Gastrocnemius medialis (tissue), 4 donors: ENCODE results near the gene C10orf90. TPM values are rescaled to one million over a fixed set of nuclear protein-coding genes. Genes with fewer than 3 reads are reported as not detected.

Experiments
- ATAC-seq, 2 donors: fragments of 150-250 bp; one replicate each; pipeline ENCODE4 v1.9.1; 2016
- DNase-seq, 2 donors: peaks; one replicate each; pipeline ENCODE4 v3.0.0-alpha.2; 2019
- H3K27ac ChIP-seq, 4 donors: fragments of 200-600 bp; sonication (generic); 1 replicate in 1 of 4; 2 replicates in 3 of 4; pipeline ENCODE4 v1.5.1; 2016 to 2018; ENCODE audit warnings: mild to moderate bottlenecking in 2 of 4, moderate library complexity in 1 of 4
- H3K27me3 ChIP-seq, 3 donors: fragments of 200-600 bp; sonication (generic) in 2 of 3; 1 replicate in 1 of 3; 2 replicates in 2 of 3; pipeline versions ENCODE4 v1.5.1 to v1.6.0; 2016 to 2019; ENCODE audit warnings: mild to moderate bottlenecking in 1 of 3, moderate library complexity in 1 of 3
- H3K36me3 ChIP-seq, 2 donors: fragments of 200-600 bp; sonication (generic) in 1 of 2; one replicate each; pipeline ENCODE4 v1.5.1; 2017 to 2018
- H3K4me1 ChIP-seq, 2 donors: fragments of 200-600 bp; sonication (generic) in 1 of 2; one replicate each; pipeline ENCODE4 v1.5.1; 2016 to 2017; ENCODE audit warnings: mild to moderate bottlenecking in 2 of 2
- H3K4me3 ChIP-seq, 4 donors: fragments of 200-600 bp; sonication (generic) in 3 of 4; 1 replicate in 1 of 4; 2 replicates in 3 of 4; pipeline ENCODE4 v1.5.1; 2016 to 2019; ENCODE audit warnings: mild to moderate bottlenecking in 2 of 4
- H3K9me3 ChIP-seq, 3 donors: fragments of 200-600 bp; sonication (generic) in 2 of 3; 1 replicate in 1 of 3; 2 replicates in 2 of 3; pipeline ENCODE4 v1.5.1; 2016 to 2019
- CTCF ChIP-seq, 5 experiments: fragments of 450-650 bp in 3 of 5; fragments of 200-600 bp in 2 of 5; sonication (generic) in 2 of 5; IDR thresholded peaks in 4 of 5; conservative IDR thresholded peaks in 1 of 5; 1 replicate in 4 of 5; 2 replicates in 1 of 5; pipeline ENCODE4 v1.5.1; 2016 to 2019; ENCODE audit warnings: antibody characterized with exemption in 5 of 5, mild to moderate bottlenecking in 3 of 5, moderate library complexity in 3 of 5
- POLR2A ChIP-seq, 2 donors: fragments of 450-650 bp; IDR thresholded peaks; one replicate each; pipeline ENCODE4 v1.6.1; 2017; ENCODE audit warnings: antibody characterized with exemption in 2 of 2, mild to moderate bottlenecking in 2 of 2, moderate library complexity in 2 of 2
- in situ Hi-C, 4 donors: fragments of 200-750 bp; cut with MboI; loops; one replicate each; pipeline versions ENCODE4 v1.15.0 to v1.8.0; 2017; ENCODE audit warnings: low sequenced_read_pairs in 4 of 4
- intact Hi-C: fragments of 100-400 bp; cut with DNase I; formaldehyde crosslinking; loops from one replicate; pipeline ENCODE4 v1.15.1; 2023; ENCODE audit warnings: low total_unique reads
- total RNA-seq, 4 donors: library from RNA; depleted of rRNA; stranded (reverse); fragments of >200 nt; gene quantifications; one replicate each; pipeline versions ENCODE4 v1.1.0 to v1.2.3, GENCODE V29; 2016

C10orf90 gene
- total RNA-seq, 4 donors from 2014 or later, result not detected

GRCh38 chr10:126705951-126706565 lies 35.6 kb upstream of the C10orf90 start:
- no peak overlapping the region for H3K4me3 ChIP-seq
- H3K9me3 ChIP-seq, result no peaks in the 10 kb centered on the region
- H3K27me3 ChIP-seq, result no peaks in the 10 kb centered on the region
- in situ Hi-C loops (no loop called here), intact Hi-C loops (no loop called here)
- ATAC-seq, result no peak
- H3K36me3 ChIP-seq, result no peaks in the 10 kb centered on the region
- no peaks in the 10 kb centered on the region for H3K4me1 ChIP-seq
- no peak overlapping the region for H3K27ac ChIP-seq
- DNase-seq, result no peak
- TF ChIP-seq POLR2A (IDR thresholded peaks at IDR 0.05) (no peak), CTCF (IDR thresholded peaks at IDR 0.05 in 4 of 5, conservative IDR thresholded peaks at IDR 0.05 in 1 of 5) (no peak)

GRCh38 chr10:126705131-126705530 lies 34.6 kb upstream of the C10orf90 start:
- Histone ChIP-seq H3K27me3 (no peaks in the 10 kb centered on the region), H3K4me1 (no peaks in the 10 kb centered on the region), H3K4me3 (no peak overlapping the region), H3K27ac (no peak overlapping the region), H3K36me3 (no peaks in the 10 kb centered on the region), H3K9me3 (no peaks in the 10 kb centered on the region)
- in situ Hi-C loops (no loop called here), intact Hi-C loops (no loop called here)
- TF ChIP-seq CTCF (IDR thresholded peaks at IDR 0.05 in 4 of 5, conservative IDR thresholded peaks at IDR 0.05 in 1 of 5), result no peak
- TF ChIP-seq POLR2A (IDR thresholded peaks at IDR 0.05), result no peak
- ATAC-seq (no peak), DNase-seq (no peak)

GRCh38 chr10:126704649-126705048 lies 34.2 kb upstream of the C10orf90 start:
- no peaks in the 10 kb centered on the region for H3K36me3 ChIP-seq
- intact Hi-C loops (no loop called here), in situ Hi-C loops (no loop called here)
- no peaks in the 10 kb centered on the region for H3K27me3 ChIP-seq
- H3K27ac ChIP-seq, result no peak overlapping the region
- TF ChIP-seq POLR2A (IDR thresholded peaks at IDR 0.05), result no peak
- TF ChIP-seq CTCF (IDR thresholded peaks at IDR 0.05 in 4 of 5, conservative IDR thresholded peaks at IDR 0.05 in 1 of 5), result no peak
- no peak overlapping the region for H3K4me3 ChIP-seq
- DNase-seq (no peak), ATAC-seq (no peak)
- H3K4me1 ChIP-seq, result no peaks in the 10 kb centered on the region
- H3K9me3 ChIP-seq, result no peaks in the 10 kb centered on the region

GRCh38 chr10:126702181-126702580 lies 31.7 kb upstream of the C10orf90 start:
- Histone ChIP-seq H3K4me3 (no peak overlapping the region), H3K36me3 (no peaks in the 10 kb centered on the region), H3K9me3 (no peaks in the 10 kb centered on the region), H3K27me3 (no peaks in the 10 kb centered on the region), H3K4me1 (no peaks in the 10 kb centered on the region), H3K27ac (no peak overlapping the region)
- intact Hi-C loops, result no loop called here
- DNase-seq, result no peak
- no peak for ATAC-seq
- TF ChIP-seq CTCF (IDR thresholded peaks at IDR 0.05 in 4 of 5, conservative IDR thresholded peaks at IDR 0.05 in 1 of 5) (no peak), POLR2A (IDR thresholded peaks at IDR 0.05) (no peak)
- in situ Hi-C loops, result no loop called here

- DNase-seq (no peak), ATAC-seq (no peak)
- Histone ChIP-seq H3K4me3 (no peak overlapping the region), H3K27me3 (no peaks in the 10 kb centered on the region), H3K27ac (no peak overlapping the region), H3K4me1 (no peaks in the 10 kb centered on the region), H3K36me3 (no peaks in the 10 kb centered on the region), H3K9me3 (no peaks in the 10 kb centered on the region)
- in situ Hi-C loops, result no loop called here
- intact Hi-C loops, result no loop called here
- TF ChIP-seq POLR2A (IDR thresholded peaks at IDR 0.05) (no peak), CTCF (IDR thresholded peaks at IDR 0.05 in 4 of 5, conservative IDR thresholded peaks at IDR 0.05 in 1 of 5) (no peak)
Observed at GRCh38 chr10:126701526-126701925, 31.0 kb upstream of the C10orf90 start.
